PC-9 (cell line): ENCODE measurements around the gene UGDH.
A peak's percentile ranks its signal among the peaks of the same experiment; 100 is the strongest.

Experiments
- EZH2 ChIP-seq: fragments of 200-600 bp; sonication (generic); IDR thresholded peaks from 2 replicates; pipeline ENCODE4 v1.8.0; 2017; ENCODE audit warnings: antibody characterized with exemption, low read depth
- TF ChIP-seq, protein P1 (sequence below): fragments of 200-600 bp; sonication (generic); conservative IDR thresholded peaks from 2 replicates; pipeline ENCODE4 v1.6.1; 2017; ENCODE audit warnings: mixed run types, antibody characterized with exemption, mild to moderate bottlenecking, moderate library complexity

DNA sequence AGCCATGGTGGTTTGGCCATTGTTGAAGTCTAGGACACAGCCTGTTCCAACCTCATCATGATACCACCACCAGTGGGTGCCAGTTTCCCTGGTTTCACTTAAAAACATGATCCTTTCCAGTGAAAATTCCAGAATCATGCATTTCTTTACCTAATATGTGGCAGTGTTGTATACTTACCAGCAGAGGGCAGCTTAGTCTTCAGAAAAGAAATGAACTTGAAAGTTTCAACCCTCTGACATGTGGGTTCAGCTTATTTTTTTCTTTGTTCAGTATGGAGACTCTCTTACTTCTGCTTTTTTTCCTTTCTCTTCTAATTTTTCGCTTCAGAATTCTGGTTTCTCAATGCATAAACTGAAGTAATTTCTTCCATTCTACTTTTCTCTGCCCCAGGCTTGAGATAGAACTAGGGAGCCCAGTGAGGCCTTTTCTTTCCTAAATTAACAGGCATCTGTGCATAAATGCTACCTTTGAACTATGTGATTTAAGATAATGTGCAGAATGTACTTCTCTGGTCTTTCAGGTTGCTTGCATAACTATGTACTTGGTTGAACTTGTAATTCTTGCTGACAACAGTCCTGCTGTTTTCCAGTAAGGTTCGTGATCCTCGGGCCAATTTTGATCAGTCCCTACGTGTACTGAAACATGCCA is 57.7 kb downstream of the UGDH start:
- TF ChIP-seq, protein P1, sequence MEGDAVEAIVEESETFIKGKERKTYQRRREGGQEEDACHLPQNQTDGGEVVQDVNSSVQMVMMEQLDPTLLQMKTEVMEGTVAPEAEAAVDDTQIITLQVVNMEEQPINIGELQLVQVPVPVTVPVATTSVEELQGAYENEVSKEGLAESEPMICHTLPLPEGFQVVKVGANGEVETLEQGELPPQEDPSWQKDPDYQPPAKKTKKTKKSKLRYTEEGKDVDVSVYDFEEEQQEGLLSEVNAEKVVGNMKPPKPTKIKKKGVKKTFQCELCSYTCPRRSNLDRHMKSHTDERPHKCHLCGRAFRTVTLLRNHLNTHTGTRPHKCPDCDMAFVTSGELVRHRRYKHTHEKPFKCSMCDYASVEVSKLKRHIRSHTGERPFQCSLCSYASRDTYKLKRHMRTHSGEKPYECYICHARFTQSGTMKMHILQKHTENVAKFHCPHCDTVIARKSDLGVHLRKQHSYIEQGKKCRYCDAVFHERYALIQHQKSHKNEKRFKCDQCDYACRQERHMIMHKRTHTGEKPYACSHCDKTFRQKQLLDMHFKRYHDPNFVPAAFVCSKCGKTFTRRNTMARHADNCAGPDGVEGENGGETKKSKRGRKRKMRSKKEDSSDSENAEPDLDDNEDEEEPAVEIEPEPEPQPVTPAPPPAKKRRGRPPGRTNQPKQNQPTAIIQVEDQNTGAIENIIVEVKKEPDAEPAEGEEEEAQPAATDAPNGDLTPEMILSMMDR = peak; percentile 93
- TF ChIP-seq EZH2 = no peak
